ENCODE measurements around the gene MYO7B.

GRCh38 chr2:127581516-127582490 lies 46.3 kb downstream of the MYO7B start:
- no peak for TF ChIP-seq CTCF (IDR thresholded peaks at IDR 0.05; ENCODE audit: low read depth, low read length)
- no peak for TF ChIP-seq EZH2phosphoT487 (IDR thresholded peaks at IDR 0.05; ENCODE audit: low read depth)

Measured in OCI-LY3 (cell line).